ENCODE measurements around the gene ERGIC1. TPM values are rescaled to one million over a fixed set of nuclear protein-coding genes. Genes with fewer than 3 reads are reported as not detected.

ERGIC1 gene
- total and polyA plus RNA-seq, 2 of the 13 experiments (the other 11 are each of a cell fraction or from before 2014, with no cell fraction given) = 78.5 to 184 TPM

DNA sequence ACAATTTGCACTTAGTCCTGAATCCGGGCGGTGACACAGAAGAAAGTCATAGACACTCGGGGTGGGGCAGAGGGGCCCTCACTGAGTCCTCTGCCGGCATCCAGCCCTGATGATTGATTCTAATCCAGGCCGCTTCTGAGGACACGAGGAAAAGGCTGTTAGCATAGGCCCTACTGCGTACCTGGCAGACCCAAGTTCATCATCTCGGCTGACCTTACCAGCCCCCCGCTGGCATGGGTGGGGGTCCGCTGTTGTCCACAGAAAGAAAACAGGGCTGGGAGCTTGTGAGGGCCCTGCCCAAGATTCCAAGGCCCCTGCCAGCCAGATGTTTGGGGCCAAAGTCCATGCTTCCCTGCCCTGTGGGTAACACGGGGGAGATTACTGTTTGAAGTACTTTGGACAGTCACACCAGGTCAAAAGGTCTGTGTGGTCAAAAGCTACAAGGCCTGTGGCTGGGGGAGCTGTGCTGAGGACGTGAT lies 24.5 kb downstream of the ERGIC1 start (continued):
- TF ChIP-seq ZNF333 (CRISPR knock-in tag; IDR thresholded peaks at IDR 0.05; ENCODE audit: borderline replicate concordance) = 0 out of 2 replicates have a peak, but pooled peaks have one; percentile 20
- no peak for TF ChIP-seq ZC3H4 (CRISPR knock-in tag; IDR thresholded peaks at IDR 0.05; ENCODE audit: borderline replicate concordance)
- TF ChIP-seq ZNF33A (CRISPR knock-in tag; IDR thresholded peaks at IDR 0.05; ENCODE audit: borderline replicate concordance) = no peak
- TF ChIP-seq, protein P1, sequence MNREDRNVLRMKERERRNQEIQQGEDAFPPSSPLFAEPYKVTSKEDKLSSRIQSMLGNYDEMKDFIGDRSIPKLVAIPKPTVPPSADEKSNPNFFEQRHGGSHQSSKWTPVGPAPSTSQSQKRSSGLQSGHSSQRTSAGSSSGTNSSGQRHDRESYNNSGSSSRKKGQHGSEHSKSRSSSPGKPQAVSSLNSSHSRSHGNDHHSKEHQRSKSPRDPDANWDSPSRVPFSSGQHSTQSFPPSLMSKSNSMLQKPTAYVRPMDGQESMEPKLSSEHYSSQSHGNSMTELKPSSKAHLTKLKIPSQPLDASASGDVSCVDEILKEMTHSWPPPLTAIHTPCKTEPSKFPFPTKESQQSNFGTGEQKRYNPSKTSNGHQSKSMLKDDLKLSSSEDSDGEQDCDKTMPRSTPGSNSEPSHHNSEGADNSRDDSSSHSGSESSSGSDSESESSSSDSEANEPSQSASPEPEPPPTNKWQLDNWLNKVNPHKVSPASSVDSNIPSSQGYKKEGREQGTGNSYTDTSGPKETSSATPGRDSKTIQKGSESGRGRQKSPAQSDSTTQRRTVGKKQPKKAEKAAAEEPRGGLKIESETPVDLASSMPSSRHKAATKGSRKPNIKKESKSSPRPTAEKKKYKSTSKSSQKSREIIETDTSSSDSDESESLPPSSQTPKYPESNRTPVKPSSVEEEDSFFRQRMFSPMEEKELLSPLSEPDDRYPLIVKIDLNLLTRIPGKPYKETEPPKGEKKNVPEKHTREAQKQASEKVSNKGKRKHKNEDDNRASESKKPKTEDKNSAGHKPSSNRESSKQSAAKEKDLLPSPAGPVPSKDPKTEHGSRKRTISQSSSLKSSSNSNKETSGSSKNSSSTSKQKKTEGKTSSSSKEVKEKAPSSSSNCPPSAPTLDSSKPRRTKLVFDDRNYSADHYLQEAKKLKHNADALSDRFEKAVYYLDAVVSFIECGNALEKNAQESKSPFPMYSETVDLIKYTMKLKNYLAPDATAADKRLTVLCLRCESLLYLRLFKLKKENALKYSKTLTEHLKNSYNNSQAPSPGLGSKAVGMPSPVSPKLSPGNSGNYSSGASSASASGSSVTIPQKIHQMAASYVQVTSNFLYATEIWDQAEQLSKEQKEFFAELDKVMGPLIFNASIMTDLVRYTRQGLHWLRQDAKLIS (CRISPR knock-in tag; IDR thresholded peaks at IDR 0.05) = no peak
- TF ChIP-seq ZNF724P (CRISPR knock-in tag; IDR thresholded peaks at IDR 0.05; ENCODE audit: borderline replicate concordance) = peak; percentile 30; the same call in 1 of the 2 replicates
- TF ChIP-seq KAT2B (IDR thresholded peaks at IDR 0.05; ENCODE audit: borderline replicate concordance, low read depth, low read length) = no peak
- TF ChIP-seq, protein P2, sequence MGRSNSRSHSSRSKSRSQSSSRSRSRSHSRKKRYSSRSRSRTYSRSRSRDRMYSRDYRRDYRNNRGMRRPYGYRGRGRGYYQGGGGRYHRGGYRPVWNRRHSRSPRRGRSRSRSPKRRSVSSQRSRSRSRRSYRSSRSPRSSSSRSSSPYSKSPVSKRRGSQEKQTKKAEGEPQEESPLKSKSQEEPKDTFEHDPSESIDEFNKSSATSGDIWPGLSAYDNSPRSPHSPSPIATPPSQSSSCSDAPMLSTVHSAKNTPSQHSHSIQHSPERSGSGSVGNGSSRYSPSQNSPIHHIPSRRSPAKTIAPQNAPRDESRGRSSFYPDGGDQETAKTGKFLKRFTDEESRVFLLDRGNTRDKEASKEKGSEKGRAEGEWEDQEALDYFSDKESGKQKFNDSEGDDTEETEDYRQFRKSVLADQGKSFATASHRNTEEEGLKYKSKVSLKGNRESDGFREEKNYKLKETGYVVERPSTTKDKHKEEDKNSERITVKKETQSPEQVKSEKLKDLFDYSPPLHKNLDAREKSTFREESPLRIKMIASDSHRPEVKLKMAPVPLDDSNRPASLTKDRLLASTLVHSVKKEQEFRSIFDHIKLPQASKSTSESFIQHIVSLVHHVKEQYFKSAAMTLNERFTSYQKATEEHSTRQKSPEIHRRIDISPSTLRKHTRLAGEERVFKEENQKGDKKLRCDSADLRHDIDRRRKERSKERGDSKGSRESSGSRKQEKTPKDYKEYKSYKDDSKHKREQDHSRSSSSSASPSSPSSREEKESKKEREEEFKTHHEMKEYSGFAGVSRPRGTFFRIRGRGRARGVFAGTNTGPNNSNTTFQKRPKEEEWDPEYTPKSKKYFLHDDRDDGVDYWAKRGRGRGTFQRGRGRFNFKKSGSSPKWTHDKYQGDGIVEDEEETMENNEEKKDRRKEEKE (IDR thresholded peaks at IDR 0.05) = no peak
- no peak for TF ChIP-seq REL (CRISPR knock-in tag; conservative IDR thresholded peaks at IDR 0.05)
- TF ChIP-seq, protein P3, sequence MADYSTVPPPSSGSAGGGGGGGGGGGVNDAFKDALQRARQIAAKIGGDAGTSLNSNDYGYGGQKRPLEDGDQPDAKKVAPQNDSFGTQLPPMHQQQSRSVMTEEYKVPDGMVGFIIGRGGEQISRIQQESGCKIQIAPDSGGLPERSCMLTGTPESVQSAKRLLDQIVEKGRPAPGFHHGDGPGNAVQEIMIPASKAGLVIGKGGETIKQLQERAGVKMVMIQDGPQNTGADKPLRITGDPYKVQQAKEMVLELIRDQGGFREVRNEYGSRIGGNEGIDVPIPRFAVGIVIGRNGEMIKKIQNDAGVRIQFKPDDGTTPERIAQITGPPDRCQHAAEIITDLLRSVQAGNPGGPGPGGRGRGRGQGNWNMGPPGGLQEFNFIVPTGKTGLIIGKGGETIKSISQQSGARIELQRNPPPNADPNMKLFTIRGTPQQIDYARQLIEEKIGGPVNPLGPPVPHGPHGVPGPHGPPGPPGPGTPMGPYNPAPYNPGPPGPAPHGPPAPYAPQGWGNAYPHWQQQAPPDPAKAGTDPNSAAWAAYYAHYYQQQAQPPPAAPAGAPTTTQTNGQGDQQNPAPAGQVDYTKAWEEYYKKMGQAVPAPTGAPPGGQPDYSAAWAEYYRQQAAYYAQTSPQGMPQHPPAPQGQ (CRISPR knock-in tag; IDR thresholded peaks at IDR 0.05; ENCODE audit: borderline replicate concordance) = no peak
- peak; percentile 91 for TF ChIP-seq NCOA2 (CRISPR knock-in tag; IDR thresholded peaks at IDR 0.05)
- no peak; the same call in 1 of the 2 replicates for TF ChIP-seq TBX3 (IDR thresholded peaks at IDR 0.05; ENCODE audit: borderline replicate concordance)
- no peak for TF ChIP-seq CENPT (CRISPR knock-in tag; IDR thresholded peaks at IDR 0.05; ENCODE audit: low read depth)
- TF ChIP-seq JDP2 (CRISPR knock-in tag; IDR thresholded peaks at IDR 0.05; ENCODE audit: borderline replicate concordance) = peak; percentile 11; the same call in 1 of the 2 replicates
- peak; percentile 18; the same call in 1 of the 2 replicates for TF ChIP-seq BRD4 (CRISPR knock-in tag; IDR thresholded peaks at IDR 0.05)
- TF ChIP-seq HNRNPK (IDR thresholded peaks at IDR 0.05; ENCODE audit: low read depth, low read length, poor library complexity, severe bottlenecking) = no peak
- TF ChIP-seq, protein P4, sequence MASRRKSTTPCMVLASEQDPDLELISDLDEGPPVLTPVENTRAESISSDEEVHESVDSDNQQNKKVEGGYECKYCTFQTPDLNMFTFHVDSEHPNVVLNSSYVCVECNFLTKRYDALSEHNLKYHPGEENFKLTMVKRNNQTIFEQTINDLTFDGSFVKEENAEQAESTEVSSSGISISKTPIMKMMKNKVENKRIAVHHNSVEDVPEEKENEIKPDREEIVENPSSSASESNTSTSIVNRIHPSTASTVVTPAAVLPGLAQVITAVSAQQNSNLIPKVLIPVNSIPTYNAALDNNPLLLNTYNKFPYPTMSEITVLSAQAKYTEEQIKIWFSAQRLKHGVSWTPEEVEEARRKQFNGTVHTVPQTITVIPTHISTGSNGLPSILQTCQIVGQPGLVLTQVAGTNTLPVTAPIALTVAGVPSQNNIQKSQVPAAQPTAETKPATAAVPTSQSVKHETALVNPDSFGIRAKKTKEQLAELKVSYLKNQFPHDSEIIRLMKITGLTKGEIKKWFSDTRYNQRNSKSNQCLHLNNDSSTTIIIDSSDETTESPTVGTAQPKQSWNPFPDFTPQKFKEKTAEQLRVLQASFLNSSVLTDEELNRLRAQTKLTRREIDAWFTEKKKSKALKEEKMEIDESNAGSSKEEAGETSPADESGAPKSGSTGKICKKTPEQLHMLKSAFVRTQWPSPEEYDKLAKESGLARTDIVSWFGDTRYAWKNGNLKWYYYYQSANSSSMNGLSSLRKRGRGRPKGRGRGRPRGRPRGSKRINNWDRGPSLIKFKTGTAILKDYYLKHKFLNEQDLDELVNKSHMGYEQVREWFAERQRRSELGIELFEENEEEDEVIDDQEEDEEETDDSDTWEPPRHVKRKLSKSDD (CRISPR knock-in tag; IDR thresholded peaks at IDR 0.05; ENCODE audit: low read depth) = no peak
- TF ChIP-seq CEBPB (IDR thresholded peaks at IDR 0.05; ENCODE audit: borderline replicate concordance, low read depth, low read length) = no peak
- peak; percentile 66; the same call in 1 of the 2 replicates for TF ChIP-seq RCOR2 (CRISPR knock-in tag; IDR thresholded peaks at IDR 0.05)
